B cell (primary cell): ENCODE results near the gene SPOCK1. TPM values are rescaled to one million over a fixed set of nuclear protein-coding genes. Genes with fewer than 3 reads are reported as not detected.
"Not testable (repeated sequence)": the region's sequence is repeated elsewhere in the genome, so short reads cannot be mapped to it uniquely, and the experiment has no call there.

Experiments
- ATAC-seq: fragments of 200-7000 bp; cut with Tn5 transposase; one replicate; pipeline ENCODE4 v1.10.0; 2021; ENCODE audit warnings: low read depth, mild to moderate bottlenecking, moderate number of reproducible peaks, moderate library complexity
- CTCF ChIA-PET: fragments of 350-600 bp; sonication (Branson Sonifier 250); formaldehyde crosslinking; loops from one replicate; lab custom pipeline; 2021; ENCODE audit warnings: antibody characterized with exemption, inconsistent platforms; lab: Charles Lee
- POLR2A ChIA-PET: fragments of 350-600 bp; sonication (Branson Sonifier 250); formaldehyde crosslinking; loops from one replicate; lab custom pipeline; 2021; ENCODE audit warnings: antibody characterized with exemption; lab: Charles Lee
- DNase-seq: peaks from one replicate; pipeline ENCODE4 v3.0.0; 2013
- H2AFZ ChIP-seq: 2 replicates; pipeline ENCODE4 v1.6.1; 2012; ENCODE audit warnings: mild to moderate bottlenecking, low read depth, low read length; ENCODE audit not compliant: insufficient read depth, poor library complexity, severe bottlenecking
- H3K27ac ChIP-seq, 2 donors: 1 replicate in 1 of 2; 2 replicates in 1 of 2; pipeline ENCODE4 v1.5.1; 2012 to 2013; ENCODE audit warnings: low read length in 2 of 2, mild to moderate bottlenecking in 2 of 2, moderate library complexity in 1 of 2
- H3K27me3 ChIP-seq, 4 experiments: fragments of 200-600 bp in 1 of 4; sonication (generic) in 1 of 4; replicated peaks in 1 of 4; 1 replicate in 2 of 4; 2 replicates in 2 of 4; pipeline versions ENCODE4 v1.6.1 to v1.7.0; 2013 to 2016; ENCODE audit warnings: low read length in 3 of 4, mild to moderate bottlenecking in 2 of 4, mixed read lengths in 1 of 4, moderate library complexity in 1 of 4; ENCODE audit not compliant: insufficient read depth in 4 of 4, control insufficient read depth in 3 of 4; ENCODE audit errors: control extremely low read depth in 1 of 4
- H3K36me3 ChIP-seq, 2 experiments: replicated peaks in 1 of 2; 1 replicate in 1 of 2; 2 replicates in 1 of 2; pipeline versions ENCODE4 v1.6.1 to v1.7.1; 2013; ENCODE audit warnings: low read length in 1 of 2; ENCODE audit not compliant: insufficient read depth in 2 of 2, control insufficient read depth in 1 of 2; ENCODE audit errors: control extremely low read depth in 1 of 2, extremely low read depth in 1 of 2
- H3K4me1 ChIP-seq, 2 donors: fragments of 200-600 bp in 1 of 2; sonication (generic) in 1 of 2; 1 replicate in 1 of 2; 2 replicates in 1 of 2; pipeline versions ENCODE4 v1.5.1 to v1.6.1; 2013 to 2017; ENCODE audit warnings: low read length in 2 of 2; ENCODE audit not compliant: control insufficient read depth in 2 of 2, insufficient read depth in 2 of 2
- H3K4me2 ChIP-seq: replicated peaks from 2 replicates; pipeline ENCODE3; 2012; ENCODE audit warnings: mild to moderate bottlenecking, low read depth, low read length; ENCODE audit not compliant: poor library complexity, severe bottlenecking
- H3K4me3 ChIP-seq, 5 experiments: fragments of 200-600 bp in 1 of 5; sonication (generic) in 1 of 5; 1 replicate in 3 of 5; 2 replicates in 2 of 5; pipeline versions ENCODE4 v1.5.1 to v1.7.0; 2011 to 2016; ENCODE audit warnings: low read length in 4 of 5, mild to moderate bottlenecking in 4 of 5, low read depth in 2 of 5, control low read depth in 1 of 5, moderate library complexity in 1 of 5; ENCODE audit not compliant: insufficient read depth in 1 of 5; ENCODE audit errors: control extremely low read depth in 1 of 5, extremely low read depth in 1 of 5
- H3K79me2 ChIP-seq: fragments of 200-600 bp; sonication (generic); one replicate; pipeline ENCODE4 v1.6.0; 2016; ENCODE audit warnings: low read length; ENCODE audit not compliant: control insufficient read depth, insufficient read depth
- H3K9ac ChIP-seq: fragments of 200-600 bp; sonication (generic); 2 replicates; pipeline ENCODE4 v1.6.1; 2017; ENCODE audit warnings: mild to moderate bottlenecking, low read length, moderate library complexity
- H3K9me3 ChIP-seq, 3 donors: one replicate each; pipeline versions ENCODE4 v1.6.1 to v1.7.1; 2013; ENCODE audit warnings: low read length in 2 of 3; ENCODE audit not compliant: control insufficient read depth in 2 of 3, insufficient read depth in 1 of 3; ENCODE audit errors: control extremely low read depth in 1 of 3
- H4K20me1 ChIP-seq: 2 replicates; pipeline ENCODE4 v1.6.0; 2012; ENCODE audit warnings: mild to moderate bottlenecking, low read length; ENCODE audit not compliant: insufficient read depth, control insufficient read depth, poor library complexity, severe bottlenecking
- H3K27ac Mint-ChIP-seq: one replicate; pipeline ENCODE4 v1.8.0; 2021; ENCODE audit warnings: mixed read lengths
- H3K27me3 Mint-ChIP-seq: one replicate; pipeline ENCODE4 v1.8.0; 2021; ENCODE audit warnings: mixed read lengths
- H3K4me1 Mint-ChIP-seq: one replicate; pipeline ENCODE4 v1.8.0; 2021; ENCODE audit warnings: mixed read lengths
- H3K4me3 Mint-ChIP-seq: one replicate; pipeline ENCODE4 v1.8.0; 2021; ENCODE audit warnings: mixed read lengths
- H3K9me3 Mint-ChIP-seq: one replicate; pipeline ENCODE4 v1.8.0; 2022; ENCODE audit warnings: mixed read lengths; ENCODE audit not compliant: insufficient read depth
- EZH2 ChIP-seq: IDR thresholded peaks from 2 replicates; pipeline ENCODE4 v1.6.1; 2012; ENCODE audit warnings: borderline replicate concordance, low read depth, mild to moderate bottlenecking, moderate library complexity, low read length; ENCODE audit not compliant: insufficient read depth, poor library complexity, severe bottlenecking
- WGBS: methylation state at CpG from one replicate; pipeline ENCODE4 v1.1.5; 2013; ENCODE audit warnings: missing lambda C conversion rate; ENCODE audit not compliant: insufficient coverage; 5-methylcytosine and 5-hydroxymethylcytosine counted together
- intact Hi-C: fragments of 100-400 bp; cut with micrococcal nuclease; formaldehyde crosslinking; loops from one replicate; pipeline ENCODE4 v1.10.0; 2022
- polyA plus RNA-seq: library from polyadenylated mRNA; depleted of rRNA; stranded (reverse); fragments of >200 nt; gene quantifications from 2 replicates; pipeline ENCODE4 v1.2.3, GENCODE V29; 2012
- total RNA-seq, 2 donors: library from RNA; stranded (reverse); fragments of 120-200 nt in 1 of 2; gene quantifications; 1 replicate in 1 of 2; 2 replicates in 1 of 2; pipeline versions ENCODE4 v1.2.3 to v1.2.4, GENCODE V29; 2013 to 2022
- TF ChIP-seq, protein P1 (sequence below): fragments of 200-600 bp; IDR thresholded peaks from one replicate; pipeline ENCODE4 v1.8.0; 2022; ENCODE audit warnings: antibody characterized with exemption, mild to moderate bottlenecking

SPOCK1 gene
- total and polyA plus RNA-seq, 2 donors (not counting 1 experiment from before 2014, with no cell fraction given) = not detected

DNA sequence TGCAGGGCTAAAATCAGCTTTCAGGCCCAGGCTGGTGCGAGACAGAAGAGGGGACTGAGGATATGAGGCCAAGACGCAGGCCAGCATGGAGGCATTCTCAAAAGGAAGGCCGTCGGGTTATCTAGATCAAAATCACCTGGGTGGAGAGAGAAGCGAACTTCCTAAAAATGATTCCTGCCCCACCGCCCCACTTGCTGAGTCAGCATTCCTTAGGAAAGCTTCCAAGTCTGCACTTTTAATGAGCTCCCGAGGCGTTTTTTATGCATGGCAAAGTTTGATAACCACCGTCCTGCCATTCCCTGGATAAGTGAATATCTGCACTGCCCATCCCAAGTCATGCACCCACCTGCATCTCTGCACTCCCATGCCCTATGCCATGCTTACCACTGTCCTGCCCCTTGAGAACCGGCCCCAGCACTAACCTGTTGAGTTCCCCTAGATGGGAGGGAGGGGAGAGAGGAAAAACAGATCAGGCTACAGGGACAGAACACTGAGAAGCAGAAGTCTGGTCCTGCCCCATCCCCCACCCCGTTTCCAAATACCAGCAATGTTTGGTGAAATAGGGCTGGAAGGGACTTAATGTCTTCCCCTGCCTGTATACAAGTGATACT is 1.6 kb upstream of the SPOCK1 start:
- ChIA-PET CTCF (no interaction called here), POLR2A (no interaction called here)
- no peak for TF ChIP-seq EZH2
- TF ChIP-seq, protein P1, sequence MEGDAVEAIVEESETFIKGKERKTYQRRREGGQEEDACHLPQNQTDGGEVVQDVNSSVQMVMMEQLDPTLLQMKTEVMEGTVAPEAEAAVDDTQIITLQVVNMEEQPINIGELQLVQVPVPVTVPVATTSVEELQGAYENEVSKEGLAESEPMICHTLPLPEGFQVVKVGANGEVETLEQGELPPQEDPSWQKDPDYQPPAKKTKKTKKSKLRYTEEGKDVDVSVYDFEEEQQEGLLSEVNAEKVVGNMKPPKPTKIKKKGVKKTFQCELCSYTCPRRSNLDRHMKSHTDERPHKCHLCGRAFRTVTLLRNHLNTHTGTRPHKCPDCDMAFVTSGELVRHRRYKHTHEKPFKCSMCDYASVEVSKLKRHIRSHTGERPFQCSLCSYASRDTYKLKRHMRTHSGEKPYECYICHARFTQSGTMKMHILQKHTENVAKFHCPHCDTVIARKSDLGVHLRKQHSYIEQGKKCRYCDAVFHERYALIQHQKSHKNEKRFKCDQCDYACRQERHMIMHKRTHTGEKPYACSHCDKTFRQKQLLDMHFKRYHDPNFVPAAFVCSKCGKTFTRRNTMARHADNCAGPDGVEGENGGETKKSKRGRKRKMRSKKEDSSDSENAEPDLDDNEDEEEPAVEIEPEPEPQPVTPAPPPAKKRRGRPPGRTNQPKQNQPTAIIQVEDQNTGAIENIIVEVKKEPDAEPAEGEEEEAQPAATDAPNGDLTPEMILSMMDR = no peak
- Histone ChIP-seq H3K27me3 (peaks cover 0 to 24% (median 9%) of the 10 kb centered on the region in 4 experiments), H3K9me3 (peaks cover 0 to 18% (median 0%) of the 10 kb centered on the region in 3 donors), H4K20me1 (no peaks in the 10 kb centered on the region), H3K9ac (no peak overlapping the region), H3K4me2 (no peak overlapping the region), H3K36me3 (no peaks in the 10 kb centered on the region), H3K4me3 (no peak overlapping the region), H3K27ac (no peak overlapping the region), H2AFZ (no peak overlapping the region), H3K79me2 (no peaks in the 10 kb centered on the region), H3K4me1 (peaks cover 0 to 5% of the 10 kb centered on the region in 2 donors)
- 92% methylated on average over 6 of the region's 11 CpGs for WGBS
- Mint-ChIP-seq H3K4me1 (no peaks in the 10 kb centered on the region), H3K4me3 (no peak overlapping the region), H3K27me3 (peaks cover 26% of the 10 kb centered on the region), H3K27ac (no peak overlapping the region), H3K9me3 (no peaks in the 10 kb centered on the region)
- DNase-seq (no peak), ATAC-seq (no peak)
- intact Hi-C loops = no loop called here

DNA sequence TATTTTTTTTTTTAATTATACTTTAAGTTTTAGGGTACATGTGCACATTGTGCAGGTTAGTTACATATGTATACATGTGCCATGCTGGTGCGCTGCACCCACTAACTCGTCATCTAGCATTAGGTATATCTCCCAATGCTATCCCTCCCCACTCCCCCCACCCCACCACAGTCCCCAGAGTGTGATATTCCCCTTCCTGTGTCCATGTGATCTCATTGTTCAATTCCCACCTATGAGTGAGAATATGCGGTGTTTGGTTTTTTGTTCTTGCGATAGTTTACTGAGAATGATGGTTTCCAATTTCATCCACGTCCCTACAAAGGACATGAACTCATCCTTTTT is 351 bp upstream of the SPOCK1 start:
- intact Hi-C loops, CTCF ChIA-PET, DNase-seq, H3K4me3 Mint-ChIP-seq, H3K4me3 ChIP-seq, H3K4me1 ChIP-seq, H2AFZ ChIP-seq, H3K4me1 Mint-ChIP-seq, H4K20me1 ChIP-seq, H3K27ac ChIP-seq, H3K9ac ChIP-seq, POLR2A ChIA-PET, H3K9me3 Mint-ChIP-seq, H3K79me2 ChIP-seq, H3K36me3 ChIP-seq, H3K27ac Mint-ChIP-seq, ATAC-seq, H3K4me2 ChIP-seq: not testable (repeated sequence)
- TF ChIP-seq, protein P1 = peak; percentile 5
- H3K27me3 Mint-ChIP-seq = peaks cover 25% of the 10 kb centered on the region
- peaks cover 0 to 18% (median 0%) of the 10 kb centered on the region in 3 donors for H3K9me3 ChIP-seq
- H3K27me3 ChIP-seq = peaks cover 0 to 24% (median 7%) of the 10 kb centered on the region in 4 experiments
- no CpG with 5 or more reads among the region's 5 CpGs for WGBS
